Measurements from ENCODE around the gene PRSS48. TPM values are rescaled to one million over a fixed set of nuclear protein-coding genes. Genes with fewer than 3 reads are reported as not detected.

The PRSS48 gene
- total RNA-seq, 2 experiments from 2014 or later = not detected

DNA sequence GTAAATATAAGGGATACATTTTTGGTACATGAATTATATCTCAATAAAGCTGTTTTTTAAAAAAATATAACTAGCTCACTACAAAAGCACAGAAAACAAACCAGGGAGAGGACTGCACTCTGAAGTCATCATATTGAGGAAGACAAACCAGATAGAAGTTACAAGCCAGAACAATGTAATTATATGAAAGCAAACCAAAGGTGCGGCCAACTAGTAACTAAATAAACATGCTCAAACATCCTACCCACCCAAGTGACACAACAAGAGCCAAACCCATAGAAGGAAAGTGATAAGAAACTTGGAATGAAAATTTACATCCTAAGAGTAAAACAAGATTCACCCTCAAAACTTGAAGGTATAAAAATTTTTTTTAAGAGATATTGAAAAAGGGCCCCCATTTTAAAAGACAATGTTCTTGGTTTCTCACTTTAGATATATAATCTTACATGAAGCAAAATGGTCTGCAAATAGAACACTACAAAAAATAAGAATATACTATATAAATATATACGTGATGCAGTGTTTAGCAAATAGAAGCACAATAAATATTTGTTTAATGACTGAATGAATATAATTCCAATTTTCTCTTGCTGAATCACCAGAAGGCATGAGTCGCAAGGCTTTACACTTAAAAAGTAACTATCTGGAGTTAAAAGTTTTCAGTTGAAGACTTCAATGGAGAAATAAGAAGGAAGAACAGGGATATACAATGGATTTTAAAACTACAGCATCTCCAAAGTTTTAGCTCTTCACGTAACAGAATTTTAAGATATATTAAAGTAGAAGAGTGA, 52.5 kb downstream of the PRSS48 start:
- Mint-ChIP-seq H3K4me3 (no peak overlapping the region), H3K9me3 (no peaks in the 10 kb centered on the region), H3K36me3 (ENCODE audit: low read depth) (no peaks in the 10 kb centered on the region), H3K27me3 (peaks cover 43% of the 10 kb centered on the region), H3K4me1 (peaks cover 6% of the 10 kb centered on the region), H3K27ac (no peak overlapping the region)
- ChIA-PET CTCF (no interaction called here), POLR2A (no interaction called here)
- no peak for DNase-seq

DNA sequence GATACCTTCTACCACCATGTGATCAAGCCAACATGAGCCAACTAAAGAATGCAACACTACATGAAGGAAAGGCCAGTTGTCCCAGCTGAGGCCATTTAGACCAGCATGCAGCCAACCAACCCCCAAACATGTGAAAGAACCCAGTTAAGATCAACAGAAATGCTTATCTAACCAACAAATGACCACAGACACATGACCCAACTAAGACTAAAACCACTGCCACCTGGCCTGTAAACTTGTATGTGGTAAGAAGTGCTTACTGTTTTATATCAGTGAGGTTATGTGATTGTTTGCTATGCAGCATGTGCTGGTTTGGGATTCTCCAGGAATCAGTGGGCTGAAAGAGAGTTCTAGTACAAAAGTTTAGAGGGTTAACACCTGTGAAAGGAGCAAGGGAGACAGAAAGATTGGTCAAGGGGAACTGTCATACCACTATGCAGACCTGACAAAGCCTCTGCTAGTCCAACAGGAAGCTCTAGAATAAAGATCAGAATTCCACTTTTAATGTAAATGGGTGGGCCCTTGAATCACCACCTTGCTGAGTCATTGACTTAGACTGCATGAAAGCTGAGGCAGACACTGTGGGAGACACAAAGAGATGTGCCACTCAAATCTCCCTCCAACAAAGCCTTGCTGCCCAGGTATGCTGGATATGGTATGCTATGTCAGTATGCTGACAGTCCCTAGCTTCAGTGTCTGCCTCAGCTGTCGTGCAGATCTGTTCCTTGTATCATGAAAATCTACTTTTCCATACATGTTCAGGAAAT, 54.5 kb downstream of the PRSS48 start:
- H3K4me1 Mint-ChIP-seq = no peaks in the 10 kb centered on the region
- no peak for DNase-seq
- H3K4me3 Mint-ChIP-seq = no peak overlapping the region
- H3K27ac Mint-ChIP-seq = no peak overlapping the region
- ChIA-PET POLR2A (no interaction called here), CTCF (no interaction called here)
- no peaks in the 10 kb centered on the region for H3K9me3 Mint-ChIP-seq
- peaks cover 37% of the 10 kb centered on the region for H3K27me3 Mint-ChIP-seq
- H3K36me3 Mint-ChIP-seq (ENCODE audit: low read depth) = no peaks in the 10 kb centered on the region

GRCh38 chr4:151339467-151339866, 62.5 kb downstream of the PRSS48 start:
- POLR2A ChIA-PET = no interaction called here
- no peaks in the 10 kb centered on the region for H3K9me3 Mint-ChIP-seq

GRCh38 chr4:151340751-151341385, 63.9 kb downstream of the PRSS48 start:
- ChIA-PET CTCF (no interaction called here), POLR2A (no interaction called here)

More at GRCh38 chr4:151339467-151339866, 62.5 kb downstream of the PRSS48 start:
- Mint-ChIP-seq H3K4me1 (no peaks in the 10 kb centered on the region), H3K36me3 (ENCODE audit: low read depth) (no peaks in the 10 kb centered on the region), H3K27ac (no peak overlapping the region), H3K27me3 (peaks cover 11% of the 10 kb centered on the region), H3K4me3 (no peak overlapping the region)
- DNase-seq = no peak
- CTCF ChIA-PET = no interaction called here

More at GRCh38 chr4:151340751-151341385, 63.9 kb downstream of the PRSS48 start:
- Mint-ChIP-seq H3K27ac (no peak overlapping the region), H3K4me3 (no peak overlapping the region), H3K27me3 (peaks cover 6% of the 10 kb centered on the region), H3K9me3 (no peaks in the 10 kb centered on the region), H3K4me1 (no peaks in the 10 kb centered on the region), H3K36me3 (ENCODE audit: low read depth) (no peaks in the 10 kb centered on the region)
- DNase-seq = no peak

Other genes starting within 250 kb of the PRSS48 start
- gene RPS3A, start 177.5 kb upstream of the PRSS48 start, total RNA-seq = 1,000 to 10,000 TPM; 1,755 to 1,802 TPM
- gene SH3D19, start 48.4 kb downstream of the PRSS48 start, total RNA-seq = not detected
- gene FHIP1A, start 132.0 kb downstream of the PRSS48 start, total RNA-seq = not detected